Neuronal stem cell (in vitro differentiated cells): ENCODE results near the gene C9orf57. TPM values are rescaled to one million over a fixed set of nuclear protein-coding genes. Genes with fewer than 3 reads are reported as not detected.

Experiments used
- DNase-seq: peaks from one replicate; pipeline ENCODE4 v3.0.0-alpha.2; 2013; ENCODE audit warnings: low spot score
- H2AFZ ChIP-seq: one replicate; pipeline ENCODE4 v1.6.1; 2013; ENCODE audit warnings: mild to moderate bottlenecking, low read length, inconsistent platforms
- H2AK5ac ChIP-seq: 2 replicates; pipeline ENCODE4 v1.6.1; 2013; ENCODE audit warnings: low read depth, mild to moderate bottlenecking, inconsistent platforms, low read length, moderate library complexity, mixed read lengths
- H2BK120ac ChIP-seq: 2 replicates; pipeline ENCODE4 v1.6.1; 2013; ENCODE audit warnings: low read depth, mild to moderate bottlenecking, inconsistent platforms, low read length, moderate library complexity, mixed read lengths
- H2BK12ac ChIP-seq: one replicate; pipeline ENCODE4 v1.6.1; 2013; ENCODE audit warnings: low read length, inconsistent platforms
- H2BK15ac ChIP-seq: 2 replicates; pipeline ENCODE4 v1.6.1; 2013; ENCODE audit warnings: mild to moderate bottlenecking, low read length, inconsistent platforms, mixed read lengths
- H2BK5ac ChIP-seq: one replicate; pipeline ENCODE4 v1.6.1; 2013; ENCODE audit warnings: inconsistent platforms, mild to moderate bottlenecking, low read length, moderate library complexity
- H3K14ac ChIP-seq: one replicate; pipeline ENCODE4 v1.6.1; 2013; ENCODE audit warnings: low read length, inconsistent platforms
- H3K18ac ChIP-seq: 2 replicates; pipeline ENCODE4 v1.6.1; 2013; ENCODE audit warnings: low read length, inconsistent platforms
- H3K23ac ChIP-seq: 2 replicates; pipeline ENCODE4 v1.6.1; 2013; ENCODE audit warnings: low read depth, mild to moderate bottlenecking, mixed read lengths, low read length, inconsistent platforms; ENCODE audit not compliant: poor library complexity
- H3K27ac ChIP-seq: replicated peaks from 3 replicates; pipeline ENCODE4 v1.5.1; 2013; ENCODE audit warnings: low read length, inconsistent platforms
- H3K27me3 ChIP-seq, 3 experiments: 2 replicates each; pipeline ENCODE4 v1.6.1; 2013; ENCODE audit warnings: low read length in 3 of 3, mild to moderate bottlenecking in 2 of 3, inconsistent platforms in 1 of 3, low read depth in 1 of 3, mixed read lengths in 1 of 3, moderate library complexity in 1 of 3; ENCODE audit not compliant: control insufficient read depth in 3 of 3, insufficient read depth in 3 of 3
- H3K36me3 ChIP-seq, 2 donors: replicated peaks in 1 of 2; 2 replicates each; pipeline ENCODE4 v1.6.1; 2013; ENCODE audit warnings: low read length in 2 of 2; ENCODE audit not compliant: control insufficient read depth in 2 of 2, insufficient read depth in 2 of 2
- H3K4ac ChIP-seq: 2 replicates; pipeline ENCODE4 v1.6.1; 2013; ENCODE audit warnings: inconsistent platforms, mild to moderate bottlenecking, low read length, moderate library complexity
- H3K4me1 ChIP-seq, 2 donors: 1 replicate in 1 of 2; 2 replicates in 1 of 2; pipeline ENCODE4 v1.6.1; 2013; ENCODE audit warnings: low read length in 2 of 2, low read depth in 1 of 2; ENCODE audit not compliant: control insufficient read depth in 2 of 2, insufficient read depth in 1 of 2
- H3K4me2 ChIP-seq: one replicate; pipeline ENCODE4 v1.6.1; 2013; ENCODE audit warnings: mild to moderate bottlenecking, low read length, inconsistent platforms; ENCODE audit not compliant: insufficient read depth, poor library complexity, severe bottlenecking
- H3K4me3 ChIP-seq, 2 donors: 2 replicates each; pipeline ENCODE4 v1.5.1; 2013; ENCODE audit warnings: low read length in 2 of 2, mild to moderate bottlenecking in 2 of 2, inconsistent platforms in 1 of 2, moderate library complexity in 1 of 2
- H3K79me1 ChIP-seq: one replicate; pipeline ENCODE4 v1.6.1; 2013; ENCODE audit warnings: low read depth, mild to moderate bottlenecking, inconsistent platforms, low read length, moderate library complexity
- H3K9ac ChIP-seq: one replicate; pipeline ENCODE4 v1.6.1; 2013; ENCODE audit warnings: mild to moderate bottlenecking, low read depth, low read length, inconsistent platforms; ENCODE audit not compliant: poor library complexity
- H3K9me3 ChIP-seq, 2 donors: replicated peaks in 1 of 2; 2 replicates each; pipeline versions ENCODE3 to v1.6.1; 2013; ENCODE audit warnings: low read length in 2 of 2, mild to moderate bottlenecking in 2 of 2, inconsistent platforms in 1 of 2, low read depth in 1 of 2, mixed read lengths in 1 of 2, moderate library complexity in 1 of 2; ENCODE audit not compliant: control insufficient read depth in 2 of 2, insufficient read depth in 1 of 2
- H4K8ac ChIP-seq: one replicate; pipeline ENCODE4 v1.6.1; 2013; ENCODE audit warnings: low read depth, mild to moderate bottlenecking, inconsistent platforms, low read length, moderate library complexity
- H4K91ac ChIP-seq: one replicate; pipeline ENCODE4 v1.6.1; 2013; ENCODE audit warnings: low read length, low read depth, mild to moderate bottlenecking, inconsistent platforms; ENCODE audit not compliant: poor library complexity
- WGBS, 2 donors: extraction: QIAGEN DNeasy Blood & Tissue Kit; methylation state at CpG; one replicate each; pipeline ENCODE4 v1.1.7; 2013; ENCODE audit warnings: missing lambda C conversion rate in 2 of 2, mixed read lengths in 1 of 2; ENCODE audit not compliant: insufficient read length in 2 of 2, insufficient replicate concordance in 1 of 2; ENCODE audit errors: extremely low coverage in 2 of 2; 5-methylcytosine and 5-hydroxymethylcytosine counted together
- small RNA-seq: library from polyadenylated mRNA; stranded (forward); fragments of <200 nt; extraction: miRNeasy Mini kit (QIAGEN cat#:217004); gene quantifications from one replicate; pipeline ENCODE3, GENCODE V24; 2013; ENCODE audit not compliant: insufficient read depth

Gene C9orf57

GRCh38 chr9:72006501-72006900 lies 53.9 kb downstream of the C9orf57 start:
- Histone ChIP-seq H3K36me3 (no peaks in the 10 kb centered on the region), H3K4me1 (peaks cover 0 to 3% of the 10 kb centered on the region in 2 donors), H3K4me3 (no peak overlapping the region), H3K14ac (no peak overlapping the region), H2AFZ (no peak overlapping the region), H3K9me3 (no peaks in the 10 kb centered on the region), H3K9ac (no peak overlapping the region), H2BK5ac (no peak overlapping the region), H2BK12ac (no peak overlapping the region), H2BK120ac (no peak overlapping the region), H3K27me3 (no peaks in the 10 kb centered on the region), H3K4me2 (no peak overlapping the region), H3K18ac (no peak overlapping the region), H3K79me1 (no peaks in the 10 kb centered on the region), H2BK15ac (no peak overlapping the region), H4K8ac (no peak overlapping the region), H3K23ac (no peak overlapping the region), H4K91ac (no peak overlapping the region), H3K4ac (no peak overlapping the region), H2AK5ac (no peak overlapping the region), H3K27ac (no peak overlapping the region)
- no CpG with 5 or more reads among the region's 5 CpGs for WGBS, 2 donors
- DNase-seq = no peak

GRCh38 chr9:72005451-72005850 lies 55.0 kb downstream of the C9orf57 start:
- Histone ChIP-seq H2BK120ac (no peak overlapping the region), H3K4me1 (peaks cover 0 to 3% of the 10 kb centered on the region in 2 donors), H3K36me3 (no peaks in the 10 kb centered on the region), H3K79me1 (no peaks in the 10 kb centered on the region), H2AFZ (no peak overlapping the region), H3K14ac (no peak overlapping the region), H3K9ac (no peak overlapping the region), H4K8ac (no peak overlapping the region), H3K18ac (no peak overlapping the region), H4K91ac (no peak overlapping the region), H3K4me3 (no peak overlapping the region), H3K9me3 (peaks cover 2 to 6% of the 10 kb centered on the region in 2 donors), H2BK5ac (no peak overlapping the region), H2AK5ac (no peak overlapping the region), H3K4me2 (no peak overlapping the region), H3K27ac (no peak overlapping the region), H3K4ac (no peak overlapping the region), H2BK12ac (no peak overlapping the region), H2BK15ac (no peak overlapping the region), H3K23ac (no peak overlapping the region), H3K27me3 (no peaks in the 10 kb centered on the region)
- no peak for DNase-seq

Small RNAs within 50 kb of the gene (small RNA-seq; reads per million reads assigned to genes)
- not detected for gene HSPB1P1
